ENCODE measurements around the gene JAKMIP1.
A peak's percentile ranks its signal among the peaks of the same experiment; 100 is the strongest.

JAKMIP1 gene

GRCh38 chr4:6092971-6093370 is 107.4 kb downstream of the JAKMIP1 start:
- CTCF ChIA-PET = no interaction called here
- POLR2A ChIA-PET = no interaction called here
- DNase-seq (ENCODE audit: extremely low spot score) = no peak
- TF ChIP-seq PKNOX1 (IDR thresholded peaks at IDR 0.05) = no peak
- no peak for TF ChIP-seq ARNT (IDR thresholded peaks at IDR 0.05)
- no peak for TF ChIP-seq BHLHE40 (IDR thresholded peaks at IDR 0.05; ENCODE audit: borderline replicate concordance)
- TF ChIP-seq LEF1 (IDR thresholded peaks at IDR 0.05; ENCODE audit: borderline replicate concordance) = no peak
- no peak for TF ChIP-seq FOXA1 (IDR thresholded peaks at IDR 0.05)
- TF ChIP-seq ZNF384 (IDR thresholded peaks at IDR 0.05) = no peak
- no peak for TF ChIP-seq ELF4 (IDR thresholded peaks at IDR 0.05)
- no peak for TF ChIP-seq NFRKB (IDR thresholded peaks at IDR 0.05)
- no peak for TF ChIP-seq L3MBTL2 (conservative IDR thresholded peaks at IDR 0.05)
- no peak for TF ChIP-seq FOXM1 (IDR thresholded peaks at IDR 0.05; ENCODE audit: borderline replicate concordance)
- no peak for TF ChIP-seq TARDBP (IDR thresholded peaks at IDR 0.05)
- TF ChIP-seq CTBP1 (IDR thresholded peaks at IDR 0.05; ENCODE audit: borderline replicate concordance) = no peak
- no peak for TF ChIP-seq SP1 (IDR thresholded peaks at IDR 0.05)
- TF ChIP-seq HDGF (IDR thresholded peaks at IDR 0.05; ENCODE audit: borderline replicate concordance) = no peak
- TF ChIP-seq FOXK2 (IDR thresholded peaks at IDR 0.05) = no peak
- no peak for TF ChIP-seq SUZ12 (IDR thresholded peaks at IDR 0.05)

- TF ChIP-seq ZNF384 (IDR thresholded peaks at IDR 0.05) = no peak
- no peak for TF ChIP-seq NFRKB (IDR thresholded peaks at IDR 0.05)
- no peak for TF ChIP-seq FOXM1 (IDR thresholded peaks at IDR 0.05; ENCODE audit: borderline replicate concordance)
- TF ChIP-seq BHLHE40 (IDR thresholded peaks at IDR 0.05; ENCODE audit: borderline replicate concordance) = no peak
- no peak for TF ChIP-seq FOXK2 (IDR thresholded peaks at IDR 0.05)
- no peak for TF ChIP-seq ELF4 (IDR thresholded peaks at IDR 0.05)
- TF ChIP-seq SP1 (IDR thresholded peaks at IDR 0.05) = no peak
- no peak for TF ChIP-seq FOXA1 (IDR thresholded peaks at IDR 0.05)
- TF ChIP-seq CTBP1 (IDR thresholded peaks at IDR 0.05; ENCODE audit: borderline replicate concordance) = no peak
- TF ChIP-seq HDGF (IDR thresholded peaks at IDR 0.05; ENCODE audit: borderline replicate concordance) = no peak
- ChIA-PET POLR2A (no interaction called here), CTCF (no interaction called here)
Observed at GRCh38 chr4:6092131-6092530, 108.2 kb downstream of the JAKMIP1 start.

GRCh38 chr4:6090931-6091330 is 109.4 kb downstream of the JAKMIP1 start:
- no peak for DNase-seq (ENCODE audit: extremely low spot score)
- POLR2A ChIA-PET = no interaction called here
- CTCF ChIA-PET = interaction anchor here (0.6 to 1.1 kb wide), 2 partner anchors 93 to 240 kb away, joined by 3 to 6 read pairs; no protein-coding TSS in a partner anchor
- TF ChIP-seq FOXK2 (IDR thresholded peaks at IDR 0.05) (no peak), ARNT (IDR thresholded peaks at IDR 0.05) (no peak), SUZ12 (IDR thresholded peaks at IDR 0.05) (no peak), BHLHE40 (IDR thresholded peaks at IDR 0.05; ENCODE audit: borderline replicate concordance) (no peak), TARDBP (IDR thresholded peaks at IDR 0.05) (no peak), ZNF384 (IDR thresholded peaks at IDR 0.05) (no peak), PKNOX1 (IDR thresholded peaks at IDR 0.05) (no peak), HDGF (IDR thresholded peaks at IDR 0.05; ENCODE audit: borderline replicate concordance) (no peak), FOXA1 (IDR thresholded peaks at IDR 0.05) (no peak), L3MBTL2 (conservative IDR thresholded peaks at IDR 0.05) (no peak), LEF1 (IDR thresholded peaks at IDR 0.05; ENCODE audit: borderline replicate concordance) (no peak), CTBP1 (IDR thresholded peaks at IDR 0.05; ENCODE audit: borderline replicate concordance) (no peak), NFRKB (IDR thresholded peaks at IDR 0.05) (no peak), FOXM1 (IDR thresholded peaks at IDR 0.05; ENCODE audit: borderline replicate concordance) (no peak), SP1 (IDR thresholded peaks at IDR 0.05) (no peak), ELF4 (IDR thresholded peaks at IDR 0.05) (no peak)

More at GRCh38 chr4:6092131-6092530, 108.2 kb downstream of the JAKMIP1 start:
- no peak for DNase-seq (ENCODE audit: extremely low spot score)

GRCh38 chr4:6088950-6089349 is 111.4 kb downstream of the JAKMIP1 start:
- POLR2A ChIA-PET = no interaction called here
- DNase-seq (ENCODE audit: extremely low spot score) = no peak
- CTCF ChIA-PET = interaction anchor here (0.8 to 3.9 kb wide), 2 partner anchors 24 to 90 kb away, joined by 3 to 43 read pairs; no protein-coding TSS in a partner anchor
- TF ChIP-seq ARNT (IDR thresholded peaks at IDR 0.05) (no peak), BHLHE40 (IDR thresholded peaks at IDR 0.05; ENCODE audit: borderline replicate concordance) (no peak), FOXK2 (IDR thresholded peaks at IDR 0.05) (no peak), CTBP1 (IDR thresholded peaks at IDR 0.05; ENCODE audit: borderline replicate concordance) (no peak), L3MBTL2 (conservative IDR thresholded peaks at IDR 0.05) (no peak), FOXM1 (IDR thresholded peaks at IDR 0.05; ENCODE audit: borderline replicate concordance) (no peak), PKNOX1 (IDR thresholded peaks at IDR 0.05) (no peak), FOXA1 (IDR thresholded peaks at IDR 0.05) (no peak), ZNF384 (IDR thresholded peaks at IDR 0.05) (no peak), NFRKB (IDR thresholded peaks at IDR 0.05) (no peak), TARDBP (IDR thresholded peaks at IDR 0.05) (no peak), SP1 (IDR thresholded peaks at IDR 0.05) (no peak), ELF4 (IDR thresholded peaks at IDR 0.05) (no peak), LEF1 (IDR thresholded peaks at IDR 0.05; ENCODE audit: borderline replicate concordance) (no peak), SUZ12 (IDR thresholded peaks at IDR 0.05) (no peak), HDGF (IDR thresholded peaks at IDR 0.05; ENCODE audit: borderline replicate concordance) (no peak)

GRCh38 chr4:6087669-6088341 is 112.5 kb downstream of the JAKMIP1 start:
- POLR2A ChIA-PET = no interaction called here
- CTCF ChIA-PET = interaction anchor here (0.5 to 3.9 kb wide), 3 partner anchors 89 to 675 kb away, joined by 3 to 43 read pairs (median 4); no protein-coding TSS in a partner anchor
- no peak for TF ChIP-seq ARNT (IDR thresholded peaks at IDR 0.05)
- TF ChIP-seq L3MBTL2 (conservative IDR thresholded peaks at IDR 0.05) = no peak
- TF ChIP-seq FOXA1 (IDR thresholded peaks at IDR 0.05) = no peak
- TF ChIP-seq ELF4 (IDR thresholded peaks at IDR 0.05) = no peak
- TF ChIP-seq ZNF384 (IDR thresholded peaks at IDR 0.05) = no peak
- TF ChIP-seq HDGF (IDR thresholded peaks at IDR 0.05; ENCODE audit: borderline replicate concordance) = no peak
- no peak for TF ChIP-seq NFRKB (IDR thresholded peaks at IDR 0.05)
- TF ChIP-seq PKNOX1 (IDR thresholded peaks at IDR 0.05) = no peak
- TF ChIP-seq FOXM1 (IDR thresholded peaks at IDR 0.05; ENCODE audit: borderline replicate concordance) = no peak
- TF ChIP-seq SP1 (IDR thresholded peaks at IDR 0.05) = no peak
- TF ChIP-seq FOXK2 (IDR thresholded peaks at IDR 0.05) = no peak
- TF ChIP-seq SUZ12 (IDR thresholded peaks at IDR 0.05) = no peak
- TF ChIP-seq CTBP1 (IDR thresholded peaks at IDR 0.05; ENCODE audit: borderline replicate concordance) = no peak
- no peak for TF ChIP-seq BHLHE40 (IDR thresholded peaks at IDR 0.05; ENCODE audit: borderline replicate concordance)
- TF ChIP-seq TARDBP (IDR thresholded peaks at IDR 0.05) = no peak
- TF ChIP-seq LEF1 (IDR thresholded peaks at IDR 0.05; ENCODE audit: borderline replicate concordance) = no peak
- peak; percentile 68 for DNase-seq (ENCODE audit: extremely low spot score)
